NCI-H128 (cell line): ENCODE data around the gene BCL2L11.
"Not testable (repeated sequence)": the region's sequence is repeated elsewhere in the genome, so short reads cannot be mapped to it uniquely, and the experiment has no call there.

Source experiments
- DNase-seq: peaks from one replicate; lab custom pipeline; 2025; ENCODE audit not compliant: unreplicated experiment; lab: John Stamatoyannopoulos, UW

Gene BCL2L11, protein sequence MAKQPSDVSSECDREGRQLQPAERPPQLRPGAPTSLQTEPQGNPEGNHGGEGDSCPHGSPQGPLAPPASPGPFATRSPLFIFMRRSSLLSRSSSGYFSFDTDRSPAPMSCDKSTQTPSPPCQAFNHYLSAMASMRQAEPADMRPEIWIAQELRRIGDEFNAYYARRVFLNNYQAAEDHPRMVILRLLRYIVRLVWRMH

DNA sequence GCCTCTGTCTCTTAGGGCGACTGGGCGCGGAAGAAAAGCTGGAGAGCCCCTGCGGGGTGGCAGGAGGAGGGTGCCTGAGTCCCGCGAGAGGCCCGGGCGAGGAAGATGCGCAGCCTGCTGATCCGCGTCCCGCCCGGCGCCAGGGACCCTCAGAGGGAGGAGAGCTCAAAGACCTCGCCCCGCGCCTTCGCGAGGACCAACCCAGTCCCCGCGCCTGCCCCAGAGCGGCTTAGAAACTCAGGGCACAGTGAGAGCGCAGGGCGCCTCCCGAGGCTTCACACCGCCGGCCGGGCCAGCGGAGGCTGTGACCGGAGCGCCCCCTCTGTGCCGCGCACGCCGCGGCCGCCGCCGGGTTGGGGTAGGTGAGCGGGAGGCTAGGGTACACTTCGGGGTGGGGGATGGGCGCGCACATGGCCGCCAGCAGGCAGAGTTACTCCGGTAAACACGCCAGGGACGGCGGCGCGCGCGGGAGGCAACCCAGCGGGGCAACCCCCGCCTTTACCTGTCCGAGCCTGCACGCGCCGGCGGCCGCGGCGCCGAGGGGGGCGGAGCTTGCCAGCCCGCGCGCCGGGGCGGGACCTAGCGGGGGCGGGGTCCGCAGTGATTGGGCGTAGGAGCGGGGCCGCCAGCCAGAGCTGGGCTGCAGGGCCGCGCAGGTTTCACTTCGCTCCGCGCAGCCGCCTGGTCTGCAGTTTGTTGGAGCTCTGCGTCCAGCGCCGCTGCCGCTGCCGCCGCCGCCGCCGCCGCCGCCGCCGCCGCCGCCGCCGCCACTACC lies at the start of gene BCL2L11:
BCL2L11 (plus strand) TSS at position 662 of the 775 bp plus-strand sequence. CDS start 2,832 bp downstream, outside the sequence.
- DNase-seq: peak; percentile 96

DNA sequence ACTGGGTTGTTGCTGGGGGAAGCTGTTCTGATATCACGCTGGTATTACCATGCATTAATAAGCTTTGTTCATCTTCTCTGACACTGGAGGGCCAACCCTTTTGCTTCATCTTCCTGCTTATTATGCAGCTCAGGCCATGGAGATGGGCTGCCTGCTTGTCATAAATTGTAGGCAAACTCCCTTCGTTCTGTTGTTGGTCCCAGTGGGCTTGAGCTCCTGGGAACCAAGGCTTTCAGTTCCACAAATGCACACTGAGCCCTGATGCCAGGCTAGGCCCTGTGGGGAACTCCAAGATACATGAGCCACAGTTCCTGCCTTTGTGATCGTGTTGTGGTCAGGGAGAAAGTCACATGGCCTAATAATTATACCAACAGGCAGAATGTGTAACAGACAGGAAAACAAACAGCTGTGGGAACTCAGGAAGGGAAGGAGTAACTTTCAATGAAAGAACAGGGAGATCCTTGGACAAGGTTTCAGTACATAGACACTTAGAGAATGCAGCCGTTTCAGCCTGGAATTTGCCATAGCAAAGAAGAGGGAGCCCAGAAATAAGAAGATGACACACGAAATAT lies 49.0 kb upstream of the BCL2L11 start:
- no peak for DNase-seq

DNA sequence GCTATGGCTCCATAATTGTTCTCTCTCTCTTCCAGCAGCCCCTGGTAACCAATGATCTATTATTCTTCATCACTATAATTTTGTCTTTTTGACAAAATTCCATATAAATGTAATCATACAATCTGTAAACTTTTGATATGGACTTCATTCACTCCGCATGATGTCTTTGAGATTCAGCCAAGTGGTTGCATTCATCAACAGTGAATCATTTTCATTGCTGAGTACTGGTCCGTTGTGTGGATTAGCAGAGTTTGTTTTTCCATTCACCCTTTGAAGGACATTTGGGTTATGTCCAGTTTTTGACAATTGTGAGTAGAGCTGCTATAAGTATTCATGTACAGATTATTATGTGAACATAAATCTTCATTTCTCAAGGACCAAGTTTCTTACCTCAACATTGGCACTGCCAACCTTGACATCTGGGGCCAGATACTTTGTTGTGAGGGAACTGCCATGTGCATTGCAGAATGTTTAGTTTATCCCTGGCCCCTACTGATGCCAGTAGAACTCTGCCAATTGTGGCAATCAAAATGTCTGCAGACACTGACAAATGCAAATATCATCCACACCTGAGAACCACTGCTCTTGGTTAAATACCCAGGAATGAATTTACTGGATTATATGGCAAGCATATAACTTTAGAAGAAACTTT lies 48.4 kb upstream of the BCL2L11 start:
- no peak for DNase-seq

DNA sequence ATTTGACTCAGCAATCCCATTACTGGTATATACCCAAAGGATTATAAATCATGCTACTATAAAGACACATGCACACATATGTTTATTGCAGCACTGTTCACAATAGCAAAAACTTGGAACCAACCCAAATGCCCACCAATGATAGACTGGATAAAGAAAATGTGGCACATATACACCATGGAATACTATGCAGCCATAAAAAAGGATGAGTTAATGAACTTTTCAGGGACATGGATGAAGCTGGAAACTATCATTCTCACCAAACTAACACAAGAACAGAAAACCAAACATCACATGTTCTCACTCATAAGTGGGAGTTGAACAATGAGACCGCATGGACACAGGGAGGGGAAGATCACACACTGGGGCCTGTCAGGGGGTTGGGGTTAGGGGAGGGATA lies 38.1 kb upstream of the BCL2L11 start:
- not testable (repeated sequence) for DNase-seq

DNA sequence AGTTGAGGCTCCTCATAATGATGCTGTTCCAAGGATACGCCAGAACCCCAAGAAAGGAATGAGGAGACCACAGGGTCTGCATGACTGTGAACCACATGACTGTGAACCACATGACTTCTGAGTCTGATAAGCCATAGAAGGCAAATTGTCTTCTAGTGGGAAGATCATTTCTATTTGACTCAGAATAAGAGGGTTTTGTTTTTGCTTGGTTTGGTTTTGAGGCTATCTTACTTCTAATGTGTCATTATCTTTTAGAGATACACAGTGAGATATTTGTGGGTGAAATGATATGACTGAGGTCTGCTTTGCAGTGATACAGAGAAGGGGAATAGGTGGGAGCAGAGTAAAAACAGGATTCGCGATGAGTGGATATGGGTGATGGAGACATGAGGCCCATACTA lies 28.9 kb upstream of the BCL2L11 start:
- DNase-seq: no peak

DNA sequence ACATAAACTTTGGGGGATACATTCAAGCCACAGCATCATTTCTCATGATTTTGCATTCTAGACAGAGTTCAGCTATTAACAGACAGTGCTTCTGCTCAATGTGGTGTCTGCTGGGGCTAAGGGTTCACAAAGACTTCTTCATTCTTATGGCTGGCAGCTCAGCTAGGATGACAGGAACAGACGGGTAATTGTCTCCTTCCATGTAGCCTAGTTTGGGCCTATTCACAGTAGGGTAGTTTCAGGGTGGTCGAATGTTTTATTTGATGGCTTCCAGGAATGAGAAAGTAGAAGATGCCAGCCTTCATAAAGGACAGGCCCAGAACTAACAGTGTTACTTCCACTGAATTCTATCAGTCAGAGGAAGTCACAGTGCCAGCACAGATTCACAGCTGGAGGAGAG lies 26.0 kb upstream of the BCL2L11 start:
- DNase-seq: no peak

DNA sequence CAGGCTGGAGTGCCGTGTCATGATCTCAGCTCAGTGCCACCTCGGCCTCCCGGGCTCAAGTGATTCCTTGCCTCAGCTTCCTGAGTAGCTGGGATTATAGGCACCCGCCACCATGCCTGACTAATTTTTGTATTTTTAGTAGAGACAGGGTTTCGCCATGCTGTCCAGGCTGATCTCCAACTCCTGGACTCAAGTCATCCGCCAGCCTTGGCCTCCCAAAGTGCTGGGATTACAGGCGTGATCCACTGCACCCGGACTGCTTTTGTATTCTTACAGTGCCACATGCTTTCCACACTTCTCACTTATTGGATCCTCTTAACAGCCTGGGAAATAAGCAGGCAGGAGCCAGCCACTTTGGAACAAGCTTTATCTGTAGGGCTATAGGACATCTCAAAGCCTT lies 25.3 kb upstream of the BCL2L11 start:
- DNase-seq: no peak

DNA sequence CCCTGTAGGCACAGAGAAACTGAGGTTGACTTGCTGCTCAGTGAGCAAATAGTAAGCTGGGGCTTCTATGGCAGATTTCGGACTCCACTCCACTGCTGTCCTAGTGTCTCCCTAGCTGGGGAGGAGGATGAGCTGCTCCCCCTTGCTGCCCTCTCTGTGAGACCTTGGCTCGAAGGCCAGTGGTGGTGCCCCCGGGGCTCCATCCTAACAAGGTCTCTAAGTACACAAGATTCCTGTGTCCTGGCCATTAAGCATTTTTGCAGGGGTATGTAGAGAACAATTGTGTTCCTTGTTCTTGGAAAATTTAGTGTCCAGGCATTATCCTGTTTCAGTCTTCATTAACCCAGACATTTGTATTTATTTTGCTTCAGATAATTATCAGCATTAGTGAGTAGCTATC lies 21.3 kb upstream of the BCL2L11 start:
- DNase-seq: no peak

DNA sequence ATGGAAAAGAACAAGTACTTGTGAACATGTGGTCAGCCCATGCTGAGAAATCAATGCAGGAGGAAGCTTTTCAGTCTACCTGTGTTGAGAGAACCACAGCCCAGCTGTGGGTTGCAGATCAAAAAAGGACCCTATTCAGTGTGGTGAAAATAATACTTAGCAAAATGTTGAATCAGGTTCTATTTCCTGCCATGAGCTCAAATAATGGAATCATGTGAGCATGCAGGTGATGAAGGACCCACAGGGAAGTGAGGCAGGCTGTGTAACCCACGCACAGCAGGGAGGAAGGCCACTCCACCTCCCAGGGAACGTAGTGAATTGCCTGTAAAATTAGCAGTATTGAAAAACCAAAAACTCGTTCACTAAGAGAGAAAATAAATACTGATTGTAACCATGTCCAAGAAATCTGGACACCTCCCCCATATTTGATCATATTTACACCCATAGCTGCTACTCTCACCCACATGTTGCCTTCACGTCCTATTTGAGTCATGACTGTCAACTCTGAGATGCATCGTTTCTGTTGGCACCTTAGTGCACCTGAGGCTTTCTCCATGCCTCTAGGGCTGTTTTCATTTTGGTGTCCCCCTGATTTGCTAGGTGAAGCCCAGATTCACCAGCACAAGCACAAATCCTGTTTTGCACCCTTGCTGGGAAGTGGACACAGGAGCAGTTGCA lies 20.5 kb upstream of the BCL2L11 start:
- DNase-seq: no peak

DNA sequence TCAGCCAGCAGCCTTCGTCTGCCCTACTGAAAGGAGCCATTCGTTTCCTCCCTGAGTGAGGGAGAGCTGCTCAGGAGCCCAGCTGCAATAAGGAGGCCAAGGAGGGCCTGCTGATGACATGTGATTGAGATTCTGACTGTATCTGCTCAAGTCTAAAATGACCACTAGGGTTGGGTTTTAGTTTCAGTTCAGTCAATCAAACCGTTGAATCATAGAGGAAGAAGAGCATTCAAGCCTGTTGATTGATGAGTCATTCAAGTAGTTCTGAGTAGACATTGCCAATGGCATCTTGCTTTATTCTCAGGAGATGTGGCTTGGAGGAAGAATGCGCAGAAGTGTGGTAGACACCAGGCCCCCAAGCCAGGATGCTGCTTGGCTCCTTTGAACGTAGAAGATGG lies 19.9 kb upstream of the BCL2L11 start:
- DNase-seq: no peak

DNA sequence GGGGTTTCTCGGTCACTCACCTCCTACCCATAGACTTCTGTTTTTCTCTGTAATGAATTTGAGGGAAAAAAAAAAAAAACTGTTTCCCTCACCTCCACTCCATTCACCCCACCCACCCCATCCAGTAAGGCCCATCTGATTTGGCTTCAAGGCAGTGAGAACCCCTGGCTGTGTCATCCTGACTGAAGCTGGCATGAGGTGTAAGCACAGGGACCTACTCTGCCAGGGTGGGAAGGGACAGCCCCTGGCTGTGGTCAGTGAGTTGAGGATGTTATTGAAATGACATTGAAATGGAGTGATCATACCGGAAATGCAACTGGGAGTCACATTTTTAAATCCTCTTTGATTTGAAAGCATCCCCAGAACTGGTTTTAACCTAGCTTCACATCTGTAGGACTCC lies 19.1 kb upstream of the BCL2L11 start:
- DNase-seq: no peak

DNA sequence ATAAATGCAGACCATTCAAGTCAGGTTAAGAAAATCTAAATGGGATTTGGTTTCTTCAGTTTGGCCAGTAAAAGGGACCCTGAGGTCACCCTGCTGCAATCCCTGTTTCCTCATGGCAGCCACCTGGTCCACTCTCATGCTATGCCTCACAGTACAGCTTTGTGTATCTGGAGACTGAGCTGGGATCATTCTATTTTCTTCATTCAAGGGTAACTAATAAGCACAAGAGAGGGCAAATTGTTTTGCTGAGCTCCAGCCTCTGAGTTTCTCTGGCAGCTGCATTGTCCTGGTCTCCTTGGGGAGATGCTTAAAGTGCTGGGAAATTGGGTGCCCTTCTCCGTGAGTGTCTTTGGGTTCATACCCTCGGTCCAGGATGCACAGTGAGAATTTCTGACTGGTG lies 18.5 kb upstream of the BCL2L11 start:
- no peak for DNase-seq

DNA sequence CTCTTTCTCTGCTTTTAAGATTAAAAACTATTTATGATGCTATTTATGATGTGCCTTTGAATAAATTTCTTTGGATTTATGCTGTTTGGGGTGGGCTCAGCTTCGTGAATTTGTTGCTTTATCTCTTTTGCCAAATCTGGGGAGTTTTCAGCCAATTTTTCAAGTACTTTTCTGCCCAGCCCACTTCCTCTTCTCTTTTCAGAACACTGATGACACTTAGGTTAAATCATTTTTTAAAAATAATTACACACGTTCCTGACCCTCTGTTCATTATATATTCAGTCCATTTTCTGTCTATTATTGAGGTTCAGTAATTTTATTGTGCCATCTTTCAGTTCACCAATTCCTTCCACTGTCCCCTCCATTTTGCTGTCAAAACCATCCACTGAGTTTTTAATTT lies 14.8 kb upstream of the BCL2L11 start:
- no peak for DNase-seq

DNA sequence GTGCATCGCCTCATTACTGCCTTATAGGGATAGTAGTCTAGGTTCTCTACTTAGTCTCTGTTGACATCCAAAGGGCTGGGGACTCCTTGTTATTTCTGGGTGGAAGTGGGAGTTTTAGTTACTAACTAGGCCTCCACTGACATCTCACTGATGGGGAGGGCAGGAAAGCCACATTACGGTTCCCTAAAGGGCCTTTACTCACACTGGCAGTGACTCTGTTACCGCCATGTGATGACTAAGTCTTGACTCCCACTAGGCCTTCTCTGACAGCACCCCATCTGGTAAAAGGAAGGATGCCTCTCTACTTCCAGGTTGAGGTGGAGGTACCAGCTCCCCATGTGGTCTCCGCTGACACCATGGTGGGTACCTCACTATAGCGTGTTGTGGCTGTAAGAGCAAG lies 14.0 kb upstream of the BCL2L11 start:
- no peak for DNase-seq

DNA sequence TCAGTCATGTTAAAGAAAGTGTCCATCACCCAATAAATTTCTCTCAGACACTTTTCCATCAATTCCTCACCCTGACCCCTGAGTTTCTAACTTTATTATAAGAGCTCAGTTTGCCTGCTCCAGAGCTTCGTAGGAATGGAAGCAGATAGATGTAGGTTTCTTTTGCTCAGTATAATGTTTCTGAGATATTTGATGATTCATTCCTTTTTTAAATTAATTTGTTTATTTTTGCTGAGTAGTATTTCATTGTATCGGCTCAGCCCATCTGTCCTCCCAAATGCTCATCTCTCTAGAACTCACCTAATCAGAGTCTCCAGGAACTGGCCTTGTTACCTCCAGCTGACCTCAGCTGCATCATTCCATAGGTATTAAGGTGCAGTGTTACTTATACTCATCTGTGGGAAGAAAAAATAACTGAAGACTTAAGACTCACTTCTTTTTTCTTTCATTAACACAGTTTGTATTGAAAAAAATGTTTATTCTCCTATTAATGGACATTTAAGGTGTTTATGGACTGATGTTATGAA lies 11.9 kb upstream of the BCL2L11 start:
- DNase-seq: no peak

DNA sequence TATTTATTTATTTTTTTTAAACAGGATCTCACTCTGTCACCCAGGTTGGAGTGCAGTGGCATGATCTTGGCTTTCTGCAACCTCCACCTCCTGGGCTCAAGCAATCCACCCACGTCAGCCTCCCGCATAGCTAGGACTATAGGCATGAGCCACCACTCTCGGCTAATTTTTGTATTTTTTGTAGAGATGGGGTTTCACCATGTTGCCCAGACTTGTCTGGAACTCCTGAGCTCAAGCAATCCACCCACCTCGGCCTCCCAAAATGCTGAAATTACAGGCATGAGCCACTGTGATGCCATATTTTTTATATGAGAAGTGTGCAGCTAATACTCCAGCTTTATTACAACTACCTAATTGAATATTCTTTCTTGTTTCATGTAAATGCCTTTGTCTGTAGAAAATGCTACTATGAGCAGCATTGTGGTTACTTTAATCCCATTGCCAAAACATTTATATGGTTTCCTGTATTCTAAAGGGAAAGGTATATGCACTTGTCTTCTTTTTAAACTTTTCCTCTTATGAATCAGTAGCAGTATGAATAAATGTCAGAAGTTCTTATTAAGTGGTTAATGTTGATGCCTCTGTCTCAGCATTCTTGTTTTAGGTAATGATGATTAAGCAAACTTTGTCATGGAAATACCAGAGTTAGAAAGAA lies 9.5 kb upstream of the BCL2L11 start:
- DNase-seq: no peak

DNA sequence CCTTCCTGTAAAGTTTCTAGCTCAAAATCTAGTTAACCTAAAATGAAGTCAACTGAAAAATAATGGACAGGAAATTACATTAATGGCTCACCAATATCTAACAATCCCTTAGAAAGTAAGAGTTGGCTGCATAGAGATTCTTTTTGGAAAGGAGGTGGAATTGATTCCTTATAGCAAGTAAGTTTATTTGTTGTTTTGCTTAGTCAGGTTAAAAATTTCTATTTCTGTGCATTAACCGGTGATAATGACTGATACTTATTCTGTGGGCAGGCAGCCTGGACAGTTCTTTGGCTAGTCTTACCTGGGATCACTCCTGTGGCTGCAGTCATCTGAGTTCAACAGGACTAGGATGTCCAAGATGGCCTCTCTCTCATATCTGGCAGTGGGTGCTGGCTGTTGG lies 6.9 kb upstream of the BCL2L11 start:
- DNase-seq: no peak

DNA sequence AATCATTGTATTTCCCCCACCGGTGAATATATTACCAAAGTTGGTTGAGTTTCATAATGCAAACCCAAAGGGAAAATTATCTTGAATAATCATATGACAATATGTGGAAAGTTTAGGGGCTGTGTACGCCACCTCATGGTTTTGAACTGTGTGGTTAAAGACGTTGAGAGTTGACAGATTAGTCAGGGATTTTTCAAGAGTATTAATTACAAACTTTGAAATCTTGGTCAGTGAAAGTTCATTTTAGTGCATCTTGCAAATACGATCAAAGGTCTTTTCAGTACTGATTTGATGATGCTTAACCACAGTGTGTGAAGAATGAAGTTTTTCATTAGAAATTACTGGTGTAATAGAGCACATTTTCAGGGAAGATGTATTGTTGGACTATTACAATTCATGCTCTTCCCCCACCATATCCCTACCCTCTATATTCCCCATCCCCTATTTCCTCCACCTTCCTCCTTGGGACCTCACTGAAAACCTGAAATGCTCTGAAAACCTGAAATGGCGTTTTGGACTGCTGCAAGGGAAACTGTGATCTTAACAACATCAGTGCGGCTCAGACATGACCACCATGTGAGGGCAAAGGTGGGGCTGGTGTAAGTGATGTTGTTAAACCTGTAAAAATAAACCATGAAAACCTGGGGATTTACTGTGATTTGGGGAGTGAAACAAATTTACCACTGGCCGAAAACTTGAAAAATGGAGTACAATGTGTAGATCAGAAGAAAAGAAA lies 4.5 kb upstream of the BCL2L11 start:
- DNase-seq: no peak

DNA sequence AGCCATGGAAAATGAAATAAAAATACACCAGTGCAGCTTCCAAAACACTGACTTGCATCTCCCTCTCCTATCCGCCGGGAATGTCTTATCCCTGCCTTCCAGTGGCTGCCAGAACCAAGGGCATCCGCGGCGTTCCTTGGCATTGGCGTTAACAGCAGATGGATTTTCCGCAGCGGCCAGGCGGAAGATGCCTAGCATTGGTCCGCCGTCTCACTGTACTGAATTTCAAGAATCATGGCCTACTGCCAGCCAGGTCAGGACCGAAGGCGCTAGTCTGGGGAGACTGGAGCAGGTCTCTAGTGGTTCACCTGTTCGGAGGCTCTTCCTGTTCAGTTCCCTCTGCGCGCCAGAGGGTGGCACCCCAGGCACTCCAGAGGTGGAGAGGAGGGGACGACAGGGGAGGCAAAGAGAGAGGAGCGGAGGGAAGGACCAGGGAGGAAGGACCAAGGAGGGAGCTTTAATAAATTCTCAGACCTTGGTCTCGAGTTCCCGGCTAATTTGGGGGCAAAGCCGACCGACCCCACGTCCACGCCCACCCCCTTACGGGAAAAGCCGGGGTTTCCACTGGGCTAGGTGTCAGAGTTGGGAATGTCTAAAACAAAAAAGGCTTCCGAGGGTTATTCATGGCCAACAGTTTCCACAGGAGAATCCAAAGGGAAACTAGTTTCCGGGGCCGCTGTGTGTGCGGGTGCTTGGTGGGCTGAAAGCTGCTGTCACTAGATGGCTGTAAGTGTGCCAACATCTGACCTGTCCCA lies 3.7 kb upstream of the BCL2L11 start:
- DNase-seq: peak; percentile 80
